ENCODE measurements around the gene PGAP6. TPM values are rescaled to one million over a fixed set of nuclear protein-coding genes. Genes with fewer than 3 reads are reported as not detected.

PGAP6 gene
- total and polyA plus RNA-seq, 9 of the 15 experiments (the other 6 are each of a cell fraction or from before 2014, with no cell fraction given), result 0.45 to 50.2 (median 39.3) TPM

DNA sequence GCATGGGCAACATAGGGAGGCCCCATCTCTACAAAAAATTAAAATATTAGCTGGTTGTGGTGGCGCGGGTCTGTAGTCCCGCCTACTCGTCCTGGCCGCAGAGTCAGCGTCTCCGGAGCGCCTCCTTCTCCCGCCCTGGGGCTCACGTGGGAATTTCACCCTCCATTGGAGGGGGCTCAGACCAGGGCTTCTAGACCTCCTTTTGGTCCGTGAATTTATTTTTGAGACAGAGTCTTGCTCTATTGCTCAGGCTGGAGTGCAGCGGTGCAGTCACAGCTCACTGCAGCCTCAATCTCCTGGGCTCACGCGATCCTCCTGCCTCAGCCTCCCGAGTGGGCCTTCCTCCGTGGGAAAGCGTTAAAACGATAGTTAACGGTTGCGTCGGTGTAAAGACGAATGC lies 14.8 kb upstream of the PGAP6 start (continued):
- TF ChIP-seq, protein P1, sequence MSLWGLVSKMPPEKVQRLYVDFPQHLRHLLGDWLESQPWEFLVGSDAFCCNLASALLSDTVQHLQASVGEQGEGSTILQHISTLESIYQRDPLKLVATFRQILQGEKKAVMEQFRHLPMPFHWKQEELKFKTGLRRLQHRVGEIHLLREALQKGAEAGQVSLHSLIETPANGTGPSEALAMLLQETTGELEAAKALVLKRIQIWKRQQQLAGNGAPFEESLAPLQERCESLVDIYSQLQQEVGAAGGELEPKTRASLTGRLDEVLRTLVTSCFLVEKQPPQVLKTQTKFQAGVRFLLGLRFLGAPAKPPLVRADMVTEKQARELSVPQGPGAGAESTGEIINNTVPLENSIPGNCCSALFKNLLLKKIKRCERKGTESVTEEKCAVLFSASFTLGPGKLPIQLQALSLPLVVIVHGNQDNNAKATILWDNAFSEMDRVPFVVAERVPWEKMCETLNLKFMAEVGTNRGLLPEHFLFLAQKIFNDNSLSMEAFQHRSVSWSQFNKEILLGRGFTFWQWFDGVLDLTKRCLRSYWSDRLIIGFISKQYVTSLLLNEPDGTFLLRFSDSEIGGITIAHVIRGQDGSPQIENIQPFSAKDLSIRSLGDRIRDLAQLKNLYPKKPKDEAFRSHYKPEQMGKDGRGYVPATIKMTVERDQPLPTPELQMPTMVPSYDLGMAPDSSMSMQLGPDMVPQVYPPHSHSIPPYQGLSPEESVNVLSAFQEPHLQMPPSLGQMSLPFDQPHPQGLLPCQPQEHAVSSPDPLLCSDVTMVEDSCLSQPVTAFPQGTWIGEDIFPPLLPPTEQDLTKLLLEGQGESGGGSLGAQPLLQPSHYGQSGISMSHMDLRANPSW (CRISPR knock-in tag; IDR thresholded peaks at IDR 0.05), result no peak
- TF ChIP-seq, protein P2, sequence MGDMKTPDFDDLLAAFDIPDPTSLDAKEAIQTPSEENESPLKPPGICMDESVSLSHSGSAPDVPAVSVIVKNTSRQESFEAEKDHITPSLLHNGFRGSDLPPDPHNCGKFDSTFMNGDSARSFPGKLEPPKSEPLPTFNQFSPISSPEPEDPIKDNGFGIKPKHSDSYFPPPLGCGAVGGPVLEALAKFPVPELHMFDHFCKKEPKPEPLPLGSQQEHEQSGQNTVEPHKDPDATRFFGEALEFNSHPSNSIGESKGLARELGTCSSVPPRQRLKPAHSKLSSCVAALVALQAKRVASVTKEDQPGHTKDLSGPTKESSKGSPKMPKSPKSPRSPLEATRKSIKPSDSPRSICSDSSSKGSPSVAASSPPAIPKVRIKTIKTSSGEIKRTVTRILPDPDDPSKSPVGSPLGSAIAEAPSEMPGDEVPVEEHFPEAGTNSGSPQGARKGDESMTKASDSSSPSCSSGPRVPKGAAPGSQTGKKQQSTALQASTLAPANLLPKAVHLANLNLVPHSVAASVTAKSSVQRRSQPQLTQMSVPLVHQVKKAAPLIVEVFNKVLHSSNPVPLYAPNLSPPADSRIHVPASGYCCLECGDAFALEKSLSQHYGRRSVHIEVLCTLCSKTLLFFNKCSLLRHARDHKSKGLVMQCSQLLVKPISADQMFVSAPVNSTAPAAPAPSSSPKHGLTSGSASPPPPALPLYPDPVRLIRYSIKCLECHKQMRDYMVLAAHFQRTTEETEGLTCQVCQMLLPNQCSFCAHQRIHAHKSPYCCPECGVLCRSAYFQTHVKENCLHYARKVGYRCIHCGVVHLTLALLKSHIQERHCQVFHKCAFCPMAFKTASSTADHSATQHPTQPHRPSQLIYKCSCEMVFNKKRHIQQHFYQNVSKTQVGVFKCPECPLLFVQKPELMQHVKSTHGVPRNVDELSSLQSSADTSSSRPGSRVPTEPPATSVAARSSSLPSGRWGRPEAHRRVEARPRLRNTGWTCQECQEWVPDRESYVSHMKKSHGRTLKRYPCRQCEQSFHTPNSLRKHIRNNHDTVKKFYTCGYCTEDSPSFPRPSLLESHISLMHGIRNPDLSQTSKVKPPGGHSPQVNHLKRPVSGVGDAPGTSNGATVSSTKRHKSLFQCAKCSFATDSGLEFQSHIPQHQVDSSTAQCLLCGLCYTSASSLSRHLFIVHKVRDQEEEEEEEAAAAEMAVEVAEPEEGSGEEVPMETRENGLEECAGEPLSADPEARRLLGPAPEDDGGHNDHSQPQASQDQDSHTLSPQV (IDR thresholded peaks at IDR 0.05), result 0 out of 2 replicates have a peak, but pooled peaks have one; percentile 8
- TF ChIP-seq BCL6 (CRISPR knock-in tag; IDR thresholded peaks at IDR 0.05), result no peak
- TF ChIP-seq ZNF561 (CRISPR knock-in tag; conservative IDR thresholded peaks at IDR 0.05), result no peak
- TF ChIP-seq HEY1 (CRISPR knock-in tag; IDR thresholded peaks at IDR 0.05; ENCODE audit: borderline replicate concordance), result no peak
- TF ChIP-seq, protein P3, sequence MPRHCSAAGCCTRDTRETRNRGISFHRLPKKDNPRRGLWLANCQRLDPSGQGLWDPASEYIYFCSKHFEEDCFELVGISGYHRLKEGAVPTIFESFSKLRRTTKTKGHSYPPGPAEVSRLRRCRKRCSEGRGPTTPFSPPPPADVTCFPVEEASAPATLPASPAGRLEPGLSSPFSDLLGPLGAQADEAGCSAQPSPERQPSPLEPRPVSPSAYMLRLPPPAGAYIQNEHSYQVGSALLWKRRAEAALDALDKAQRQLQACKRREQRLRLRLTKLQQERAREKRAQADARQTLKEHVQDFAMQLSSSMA (CRISPR knock-in tag; IDR thresholded peaks at IDR 0.05), result no peak
- no peak for TF ChIP-seq NR2C2 (CRISPR knock-in tag; IDR thresholded peaks at IDR 0.05)
- TF ChIP-seq NR2C2 (tag; IDR thresholded peaks at IDR 0.05), result no peak
- TF ChIP-seq ZNF165 (CRISPR knock-in tag; IDR thresholded peaks at IDR 0.05; ENCODE audit: borderline replicate concordance), result no peak
- TF ChIP-seq CBX2 (IDR thresholded peaks at IDR 0.05; ENCODE audit: insufficient read depth, low read length, poor library complexity, severe bottlenecking), result no peak
- TF ChIP-seq, protein P4, sequence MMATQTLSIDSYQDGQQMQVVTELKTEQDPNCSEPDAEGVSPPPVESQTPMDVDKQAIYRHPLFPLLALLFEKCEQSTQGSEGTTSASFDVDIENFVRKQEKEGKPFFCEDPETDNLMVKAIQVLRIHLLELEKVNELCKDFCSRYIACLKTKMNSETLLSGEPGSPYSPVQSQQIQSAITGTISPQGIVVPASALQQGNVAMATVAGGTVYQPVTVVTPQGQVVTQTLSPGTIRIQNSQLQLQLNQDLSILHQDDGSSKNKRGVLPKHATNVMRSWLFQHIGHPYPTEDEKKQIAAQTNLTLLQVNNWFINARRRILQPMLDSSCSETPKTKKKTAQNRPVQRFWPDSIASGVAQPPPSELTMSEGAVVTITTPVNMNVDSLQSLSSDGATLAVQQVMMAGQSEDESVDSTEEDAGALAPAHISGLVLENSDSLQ (IDR thresholded peaks at IDR 0.05), result no peak
- no peak for TF ChIP-seq NCOR1 (IDR thresholded peaks at IDR 0.05)
- no peak for TF ChIP-seq DNMT1 (IDR thresholded peaks at IDR 0.05)
- no peak for TF ChIP-seq CBFA2T2 (conservative IDR thresholded peaks at IDR 0.05)
- no peak for TF ChIP-seq PPARD (CRISPR knock-in tag; IDR thresholded peaks at IDR 0.05)
- TF ChIP-seq, protein P5, sequence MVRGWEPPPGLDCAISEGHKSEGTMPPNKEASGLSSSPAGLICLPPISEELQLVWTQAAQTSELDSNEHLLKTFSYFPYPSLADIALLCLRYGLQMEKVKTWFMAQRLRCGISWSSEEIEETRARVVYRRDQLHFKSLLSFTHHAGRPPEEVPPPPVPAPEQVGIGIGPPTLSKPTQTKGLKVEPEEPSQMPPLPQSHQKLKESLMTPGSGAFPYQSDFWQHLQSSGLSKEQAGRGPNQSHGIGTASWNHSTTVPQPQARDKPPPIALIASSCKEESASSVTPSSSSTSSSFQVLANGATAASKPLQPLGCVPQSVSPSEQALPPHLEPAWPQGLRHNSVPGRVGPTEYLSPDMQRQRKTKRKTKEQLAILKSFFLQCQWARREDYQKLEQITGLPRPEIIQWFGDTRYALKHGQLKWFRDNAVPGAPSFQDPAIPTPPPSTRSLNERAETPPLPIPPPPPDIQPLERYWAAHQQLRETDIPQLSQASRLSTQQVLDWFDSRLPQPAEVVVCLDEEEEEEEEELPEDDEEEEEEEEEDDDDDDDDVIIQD (CRISPR knock-in tag; IDR thresholded peaks at IDR 0.05), result no peak
- TF ChIP-seq JUN (IDR thresholded peaks at IDR 0.05; ENCODE audit: borderline replicate concordance, low read depth, low read length), result no peak
- TF ChIP-seq JUN (CRISPR knock-in tag; IDR thresholded peaks at IDR 0.05; ENCODE audit: borderline replicate concordance), result no peak

Measured in K562 (cell line).